Embryonic facial prominence (tissue), 1 donor: ENCODE measurements around the gene PLA2G2F.

ENCODE experiments used
- DNase-seq: peaks from one replicate; pipeline ENCODE4 v3.0.0-alpha.2; 2016; ENCODE audit errors: extremely low spot score

The PLA2G2F gene

GRCh38 chr1:20168564-20169491 lies 29.7 kb downstream of the PLA2G2F start:
- DNase-seq = no peak

DNA sequence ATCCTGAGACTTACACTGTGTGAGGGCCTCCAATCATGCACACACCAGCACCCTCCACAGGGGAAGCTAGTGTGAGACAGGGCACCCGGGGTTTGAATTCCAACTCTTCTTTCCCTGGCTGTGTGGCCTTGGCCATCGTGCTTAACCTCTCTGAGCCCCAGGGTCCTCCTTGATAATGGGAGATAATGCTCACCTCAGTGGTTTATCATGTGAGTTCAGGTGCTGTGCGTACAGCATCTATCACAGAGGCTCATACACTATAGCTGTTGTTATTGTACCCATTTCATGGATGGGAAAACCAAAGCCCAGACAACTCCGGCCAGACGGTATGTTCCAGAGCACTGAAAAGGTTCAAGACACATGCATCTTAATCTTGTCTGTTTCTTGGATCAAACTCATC lies 30.8 kb downstream of the PLA2G2F start:
- DNase-seq = no peak

DNA sequence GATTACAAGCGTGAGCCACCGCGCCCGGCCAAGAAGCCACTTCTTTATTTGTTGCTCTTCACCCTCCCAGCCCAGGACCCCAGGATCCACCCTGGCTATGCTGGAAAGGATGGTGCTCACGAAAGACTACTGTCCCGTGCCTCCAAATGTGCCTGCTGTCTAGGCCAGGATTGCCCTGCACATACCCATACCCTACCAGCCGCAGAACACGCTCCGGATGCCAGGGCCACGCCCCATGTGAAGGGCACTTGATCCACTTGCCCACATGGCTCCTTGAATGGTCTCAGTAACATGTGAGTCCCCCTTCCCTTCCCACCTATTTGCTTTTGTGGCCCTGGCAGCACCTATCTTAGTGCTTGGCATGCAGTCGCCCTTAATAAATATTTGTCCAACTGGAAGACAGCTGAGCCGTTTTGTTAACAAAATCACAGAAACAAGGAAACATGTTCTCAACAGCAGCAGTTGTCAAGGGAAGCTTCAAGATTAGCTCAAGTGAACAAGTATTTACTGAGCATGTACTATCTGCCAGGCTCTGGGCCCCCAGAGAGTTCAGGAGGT lies 33.0 kb downstream of the PLA2G2F start:
- DNase-seq = no peak

DNA sequence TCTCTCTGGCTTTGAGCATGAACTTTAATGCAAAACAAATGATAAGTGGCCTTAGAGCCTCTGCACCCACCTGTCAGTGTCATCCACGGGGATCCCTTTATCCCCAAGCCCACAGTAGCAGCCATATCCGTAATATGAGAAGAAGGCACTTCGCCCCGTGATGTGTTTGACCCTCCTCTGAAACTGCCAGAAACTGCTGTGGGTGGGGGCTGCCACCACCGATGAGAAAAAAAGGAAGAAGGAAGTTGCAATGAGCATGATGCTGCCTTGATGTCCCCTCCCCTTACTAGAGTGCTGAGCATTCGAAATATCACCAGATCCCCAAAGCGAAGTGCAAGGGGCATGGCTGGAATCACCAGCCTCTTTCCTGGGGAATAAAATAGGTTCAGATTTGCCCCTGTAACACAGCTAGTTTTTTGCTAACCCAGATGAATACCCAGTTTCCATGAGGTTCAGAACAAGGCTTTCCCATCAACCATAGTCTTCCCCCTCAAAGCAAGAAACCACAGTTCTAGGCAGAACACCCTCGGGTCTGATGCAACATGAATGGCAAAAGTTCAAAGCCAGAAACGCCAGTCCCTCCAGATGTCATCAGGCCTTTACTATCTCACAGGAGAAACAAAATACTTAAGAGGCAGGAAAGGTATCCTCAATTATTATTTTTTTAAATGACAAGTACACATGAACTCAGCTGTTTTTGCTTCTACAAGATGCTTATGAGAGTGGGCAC lies 36.0 kb downstream of the PLA2G2F start:
- DNase-seq = no peak

- DNase-seq = no peak
These were observed 39.7 kb downstream of the PLA2G2F start for GRCh38 chr1:20178634-20179370.

- no peak for DNase-seq
These were observed 40.4 kb downstream of the PLA2G2F start for GRCh38 chr1:20179371-20180128.

GRCh38 chr1:20180129-20180843 lies 41.2 kb downstream of the PLA2G2F start:
- no peak for DNase-seq

DNA sequence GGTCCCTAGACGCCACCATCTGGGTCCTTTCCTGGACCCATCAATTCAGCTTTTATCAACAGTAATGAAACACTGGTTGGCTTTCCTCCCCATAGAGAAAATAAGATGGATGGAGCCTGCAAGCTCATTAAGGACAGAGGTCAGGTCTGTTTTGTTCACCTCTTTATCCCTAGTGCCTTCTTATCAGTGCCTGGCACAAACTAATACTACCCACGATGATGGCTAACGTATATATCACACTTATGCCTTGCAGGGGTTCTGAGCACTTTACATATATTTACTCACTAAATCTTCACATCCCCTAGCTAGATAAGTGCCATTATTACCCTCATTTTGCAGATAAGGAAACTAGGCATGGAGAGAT lies 41.7 kb downstream of the PLA2G2F start:
- no peak for DNase-seq

DNA sequence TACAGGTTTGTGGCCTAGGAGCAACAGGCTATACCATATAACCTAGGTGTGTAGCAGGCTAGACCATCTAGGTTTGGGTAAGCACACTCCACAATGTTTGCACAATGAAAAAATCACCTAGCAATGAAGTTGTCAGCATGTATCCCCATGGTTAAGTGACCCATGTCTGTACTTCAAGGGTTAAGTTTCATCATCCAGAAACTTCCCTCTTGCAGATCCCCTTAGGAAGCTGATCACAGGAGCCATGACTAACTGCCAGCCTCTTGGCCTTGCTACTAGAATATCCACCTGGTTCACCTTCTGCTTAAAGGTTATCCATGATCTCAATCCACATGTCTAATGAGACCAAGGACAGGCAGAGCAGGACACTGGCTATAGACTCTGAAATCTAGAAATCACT lies 43.3 kb downstream of the PLA2G2F start:
- no peak for DNase-seq

DNA sequence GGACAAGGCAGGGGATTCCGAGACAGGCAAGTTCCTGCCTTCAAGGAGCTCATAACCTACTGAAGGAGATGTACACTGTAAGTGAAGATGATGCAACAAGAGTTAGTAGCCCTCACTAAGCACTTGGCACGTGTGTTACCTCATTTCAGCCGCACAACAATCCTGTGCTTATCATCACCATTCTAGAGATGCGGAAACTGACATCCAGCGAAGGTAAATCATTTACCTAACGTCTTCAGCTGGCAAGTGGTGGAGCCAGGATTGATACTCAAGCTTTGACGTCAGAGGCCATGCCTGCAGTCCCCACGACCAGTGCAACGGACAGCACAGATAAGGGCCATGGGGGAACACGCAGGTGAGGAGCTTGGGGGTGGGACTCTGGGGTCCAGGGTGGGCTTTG lies 43.9 kb downstream of the PLA2G2F start:
- DNase-seq = no peak

DNA sequence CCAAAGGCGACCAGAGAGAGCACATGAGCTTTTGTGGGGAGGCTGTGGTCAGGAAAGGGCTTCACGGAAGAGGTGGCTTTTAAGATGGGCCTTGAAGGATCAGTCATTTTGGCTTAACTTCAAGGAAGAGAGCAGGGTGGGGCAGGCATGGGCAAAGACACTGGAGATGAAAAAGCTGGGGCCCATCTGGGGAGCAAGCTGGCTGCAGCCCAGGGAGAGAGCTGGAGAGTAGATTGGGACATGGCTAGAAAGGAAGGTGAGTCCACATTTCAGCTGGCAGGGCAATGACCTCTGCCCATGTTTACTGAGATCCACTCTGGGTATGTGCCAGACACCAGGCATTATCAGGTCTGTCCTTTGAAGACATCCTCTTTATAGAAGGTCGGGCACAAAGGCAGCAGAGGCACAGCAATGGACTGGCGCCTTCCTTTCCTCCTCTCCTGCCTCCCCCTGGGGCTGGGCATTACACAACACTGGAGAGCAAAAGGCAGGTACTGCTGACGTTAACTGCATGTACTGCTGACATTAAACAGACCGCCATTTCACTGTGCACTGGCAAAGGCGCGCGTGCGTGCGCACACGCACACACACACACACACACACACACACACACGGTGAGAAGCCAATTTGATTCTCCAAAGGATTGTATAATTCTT lies 44.6 kb downstream of the PLA2G2F start:
- DNase-seq = no peak

DNA sequence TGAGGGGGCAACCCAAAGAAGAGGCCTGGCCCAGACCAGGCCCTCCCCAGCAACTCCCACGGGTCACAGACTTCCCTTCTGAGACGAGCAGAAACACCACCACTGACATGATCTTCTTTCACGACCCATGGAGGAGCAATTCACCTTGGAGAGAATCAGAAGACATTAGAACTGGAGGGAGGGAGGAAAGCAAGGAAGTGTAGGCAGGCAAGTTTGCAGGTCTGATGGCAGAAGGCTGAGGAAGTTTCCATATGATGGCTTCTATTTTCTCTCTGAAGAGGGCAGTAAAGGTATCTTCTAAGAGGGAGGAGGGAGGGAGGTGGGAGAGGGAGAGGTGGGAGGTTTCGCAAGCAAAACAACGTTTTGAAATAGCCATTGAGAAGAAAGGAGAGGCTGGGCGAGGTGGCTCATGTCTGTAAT lies 45.4 kb downstream of the PLA2G2F start:
- DNase-seq = no peak

DNA sequence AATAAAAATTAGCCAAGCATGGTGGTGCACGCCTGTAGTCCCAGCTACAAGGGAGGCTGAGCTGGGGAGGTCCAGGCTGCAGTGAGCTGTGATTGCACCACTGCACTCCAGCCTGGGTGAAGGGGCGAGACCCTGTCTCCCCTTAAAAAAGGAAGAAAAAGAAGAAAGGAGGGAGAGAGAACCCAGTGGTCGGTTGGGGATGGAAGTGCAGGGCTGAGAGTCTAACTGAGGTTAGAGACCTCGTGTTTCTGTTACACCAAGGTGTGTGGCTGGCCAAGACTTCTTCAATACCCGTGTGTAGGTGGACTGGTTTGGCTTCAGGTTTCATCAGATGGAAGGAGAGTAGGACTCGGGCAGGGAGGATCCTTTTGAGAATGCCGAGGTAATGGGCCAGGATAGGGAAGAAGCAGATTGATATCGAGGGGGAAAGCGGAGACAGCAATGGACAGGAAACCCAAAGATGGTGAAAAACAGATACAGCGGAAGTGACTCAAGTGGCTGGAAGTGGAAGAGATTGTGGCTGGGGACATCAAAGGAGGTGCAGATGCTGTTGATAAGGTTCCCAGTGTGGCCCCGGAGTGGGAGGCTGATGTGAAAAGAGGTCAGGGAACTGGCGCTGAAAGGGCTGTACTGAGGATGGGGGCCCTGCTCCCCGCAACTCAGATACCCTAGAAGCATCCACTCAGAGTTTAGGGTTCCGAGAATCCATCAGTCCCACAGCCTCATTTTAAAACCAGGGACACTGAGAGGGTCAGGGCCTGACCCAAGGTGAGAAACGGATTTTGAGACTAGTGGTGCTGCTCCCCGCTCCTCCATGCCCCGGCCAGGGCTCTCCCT lies 46.1 kb downstream of the PLA2G2F start:
- no peak for DNase-seq

DNA sequence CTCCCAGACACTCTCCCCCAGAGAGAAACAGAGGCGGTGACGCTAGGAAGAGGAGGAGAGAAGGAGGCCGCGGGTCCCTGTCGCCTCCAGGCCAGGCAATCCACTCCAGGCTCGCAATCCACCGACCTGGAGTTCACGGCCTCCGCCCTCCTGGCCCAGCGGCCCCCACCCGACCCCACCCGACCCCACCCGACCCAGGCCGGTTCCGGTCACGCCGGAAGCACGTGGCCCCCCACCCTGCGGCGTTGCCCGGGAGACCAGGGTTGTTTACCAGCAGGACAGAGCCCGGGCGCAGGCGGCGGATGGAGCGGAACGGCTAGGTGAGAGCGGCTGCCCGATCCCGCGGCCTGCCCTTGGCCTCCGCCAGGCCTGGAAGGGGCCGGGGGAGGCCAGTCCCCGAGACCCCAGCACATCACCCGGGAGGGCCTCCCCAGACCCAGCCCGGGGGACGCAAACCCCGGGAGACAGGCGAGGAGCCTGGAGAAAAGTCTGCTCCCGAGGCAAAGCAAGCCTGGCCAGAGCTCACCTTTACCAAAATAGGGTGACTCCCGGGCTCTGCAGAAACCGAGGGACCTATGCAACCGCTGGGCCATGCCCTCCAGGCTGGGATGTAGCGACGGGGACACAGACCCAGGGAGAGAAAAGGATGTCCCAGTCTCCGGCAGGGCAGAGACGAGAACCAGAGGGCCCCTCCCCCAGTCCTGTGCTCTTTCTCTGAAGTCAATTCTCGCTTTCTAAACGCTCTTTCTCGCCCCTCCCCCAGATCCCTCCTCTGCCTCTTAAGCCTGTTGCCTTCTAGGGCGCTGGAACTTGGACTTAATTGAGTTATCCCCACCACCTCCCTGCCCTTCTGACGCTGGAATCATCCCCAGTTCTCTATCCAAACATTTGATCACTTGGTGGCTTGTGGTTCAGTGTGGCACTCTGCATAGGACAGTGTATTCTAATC lies 47.0 kb downstream of the PLA2G2F start, which contains the start of the genes PLA2G2C and UBXN10:
Gene PLA2G2C (minus strand): TSS at position 685 of the 949 bp plus-strand sequence. CDS start 9,155 bp downstream, outside the sequence.
Gene UBXN10 (plus strand): TSS at position 263 of the 949 bp plus-strand sequence. CDS start 4,466 bp downstream, outside the sequence.
- DNase-seq = no peak

- no peak for DNase-seq
These were observed 48.1 kb downstream of the PLA2G2F start for GRCh38 chr1:20187103-20187812.

DNA sequence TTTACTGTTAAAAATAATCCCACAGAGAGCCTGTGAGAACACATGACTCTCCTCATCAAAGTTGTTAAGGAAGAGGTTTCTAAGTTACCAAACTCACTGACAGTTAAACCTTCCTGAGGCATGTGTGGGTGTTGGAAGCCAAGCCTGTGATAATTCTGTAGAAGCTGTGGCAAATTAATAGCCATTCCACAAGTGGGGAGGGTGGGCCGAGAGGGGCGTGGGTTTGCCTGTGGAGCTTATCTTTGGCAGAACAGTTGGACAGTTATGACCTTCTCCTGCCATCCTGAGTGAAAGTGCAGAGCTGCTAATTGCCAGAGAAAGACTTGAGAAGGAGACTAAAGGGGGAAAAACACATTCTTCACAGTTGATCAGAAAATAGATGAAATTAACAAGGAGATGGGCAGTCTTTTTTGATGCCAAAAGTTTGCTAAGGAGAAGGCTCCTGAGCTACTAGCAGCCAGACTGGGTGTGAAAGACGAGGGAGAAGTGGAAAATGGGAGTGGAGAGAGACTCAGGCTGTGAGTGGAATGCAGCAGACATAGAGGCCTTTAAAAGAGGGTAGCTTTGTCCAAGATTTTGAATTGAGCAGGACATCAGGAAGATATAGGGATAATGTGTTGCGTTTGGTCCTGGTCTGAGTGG lies 48.8 kb downstream of the PLA2G2F start:
- DNase-seq = no peak

DNA sequence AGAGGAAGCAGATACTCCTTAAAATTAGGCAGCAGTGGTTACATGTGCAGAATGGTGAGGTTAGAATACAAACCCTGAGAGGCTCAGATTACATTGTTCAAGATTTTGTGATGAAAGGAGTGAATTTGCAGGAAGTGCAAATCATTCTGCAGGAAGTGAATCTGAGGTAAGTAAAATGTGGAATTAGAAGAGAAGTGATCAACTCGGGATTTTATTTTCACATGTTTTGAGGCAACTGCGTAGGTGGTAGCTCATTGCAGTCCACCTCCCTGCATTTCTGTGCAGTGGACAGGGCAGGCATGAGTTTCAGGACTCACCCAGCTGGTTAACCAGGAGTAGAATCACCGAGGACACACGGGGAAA lies 49.3 kb downstream of the PLA2G2F start:
- DNase-seq = no peak
